Measurements from ENCODE around the gene RNF186. TPM values are rescaled to one million over a fixed set of nuclear protein-coding genes. Genes with fewer than 3 reads are reported as not detected.

RNF186 gene
- total RNA-seq, 1 donor from 2014 or later = not detected

DNA sequence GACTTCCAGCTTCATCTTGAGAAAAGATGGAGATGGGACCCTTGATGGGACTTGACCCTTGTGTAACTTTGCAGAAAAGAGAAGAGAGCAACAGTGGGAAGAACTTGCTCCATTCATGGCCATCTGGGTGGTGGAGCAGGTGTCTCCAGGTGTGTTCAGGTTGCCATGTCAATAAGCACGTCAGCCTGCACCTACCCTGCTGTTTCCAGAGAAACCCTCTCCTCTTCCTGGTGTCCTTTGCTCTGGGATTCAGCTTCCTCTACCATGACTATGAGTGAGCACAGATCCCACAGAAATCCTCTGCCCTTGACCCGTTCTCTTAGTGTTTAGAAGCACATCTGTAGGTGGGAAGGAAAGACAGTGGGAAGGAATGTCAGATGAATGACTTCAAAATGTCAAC, 45.3 kb upstream of the RNF186 start:
- no peaks in the 10 kb centered on the region for H3K4me1 Mint-ChIP-seq (ENCODE audit: low read depth)
- H3K27me3 Mint-ChIP-seq = peaks cover 19% of the 10 kb centered on the region
- TF ChIP-seq, protein P1, sequence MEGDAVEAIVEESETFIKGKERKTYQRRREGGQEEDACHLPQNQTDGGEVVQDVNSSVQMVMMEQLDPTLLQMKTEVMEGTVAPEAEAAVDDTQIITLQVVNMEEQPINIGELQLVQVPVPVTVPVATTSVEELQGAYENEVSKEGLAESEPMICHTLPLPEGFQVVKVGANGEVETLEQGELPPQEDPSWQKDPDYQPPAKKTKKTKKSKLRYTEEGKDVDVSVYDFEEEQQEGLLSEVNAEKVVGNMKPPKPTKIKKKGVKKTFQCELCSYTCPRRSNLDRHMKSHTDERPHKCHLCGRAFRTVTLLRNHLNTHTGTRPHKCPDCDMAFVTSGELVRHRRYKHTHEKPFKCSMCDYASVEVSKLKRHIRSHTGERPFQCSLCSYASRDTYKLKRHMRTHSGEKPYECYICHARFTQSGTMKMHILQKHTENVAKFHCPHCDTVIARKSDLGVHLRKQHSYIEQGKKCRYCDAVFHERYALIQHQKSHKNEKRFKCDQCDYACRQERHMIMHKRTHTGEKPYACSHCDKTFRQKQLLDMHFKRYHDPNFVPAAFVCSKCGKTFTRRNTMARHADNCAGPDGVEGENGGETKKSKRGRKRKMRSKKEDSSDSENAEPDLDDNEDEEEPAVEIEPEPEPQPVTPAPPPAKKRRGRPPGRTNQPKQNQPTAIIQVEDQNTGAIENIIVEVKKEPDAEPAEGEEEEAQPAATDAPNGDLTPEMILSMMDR (IDR thresholded peaks at IDR 0.05; ENCODE audit: unreplicated experiment) = no peak
- peaks cover 6% of the 10 kb centered on the region for H3K9me3 Mint-ChIP-seq (ENCODE audit: low read depth)
- H3K27ac Mint-ChIP-seq = no peak overlapping the region
- no peak overlapping the region for H3K4me3 Mint-ChIP-seq (ENCODE audit: low read depth)
- H3K36me3 Mint-ChIP-seq (ENCODE audit: insufficient read depth) = no peaks in the 10 kb centered on the region
- no peak for DNase-seq (ENCODE audit: low spot score, unreplicated experiment)

DNA sequence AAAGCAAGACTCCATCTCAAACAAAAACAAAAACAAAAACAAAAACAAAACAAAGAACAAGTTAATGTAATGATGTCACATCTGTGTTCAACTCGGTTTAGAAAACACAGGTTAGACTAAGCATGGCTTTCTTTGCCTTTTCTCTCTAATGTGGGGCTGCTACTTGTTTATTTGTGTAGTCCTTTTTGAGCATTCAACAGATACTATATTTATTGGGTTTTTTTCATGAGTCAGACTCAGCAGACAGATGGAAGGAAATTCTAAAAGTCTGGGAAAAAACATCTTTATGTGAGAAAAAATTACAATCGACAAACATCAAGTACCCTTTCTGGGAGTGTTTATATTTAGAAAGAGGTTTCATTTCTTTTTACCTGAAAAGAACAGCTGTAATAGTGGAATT, 44.8 kb upstream of the RNF186 start:
- H3K36me3 Mint-ChIP-seq (ENCODE audit: insufficient read depth) = no peaks in the 10 kb centered on the region
- H3K9me3 Mint-ChIP-seq (ENCODE audit: low read depth) = peaks cover 6% of the 10 kb centered on the region
- DNase-seq (ENCODE audit: low spot score, unreplicated experiment) = no peak
- TF ChIP-seq, protein P1 (IDR thresholded peaks at IDR 0.05; ENCODE audit: unreplicated experiment) = no peak
- H3K4me1 Mint-ChIP-seq (ENCODE audit: low read depth) = no peaks in the 10 kb centered on the region
- H3K27me3 Mint-ChIP-seq = peaks cover 19% of the 10 kb centered on the region
- no peak overlapping the region for H3K27ac Mint-ChIP-seq
- no peak overlapping the region for H3K4me3 Mint-ChIP-seq (ENCODE audit: low read depth)

DNA sequence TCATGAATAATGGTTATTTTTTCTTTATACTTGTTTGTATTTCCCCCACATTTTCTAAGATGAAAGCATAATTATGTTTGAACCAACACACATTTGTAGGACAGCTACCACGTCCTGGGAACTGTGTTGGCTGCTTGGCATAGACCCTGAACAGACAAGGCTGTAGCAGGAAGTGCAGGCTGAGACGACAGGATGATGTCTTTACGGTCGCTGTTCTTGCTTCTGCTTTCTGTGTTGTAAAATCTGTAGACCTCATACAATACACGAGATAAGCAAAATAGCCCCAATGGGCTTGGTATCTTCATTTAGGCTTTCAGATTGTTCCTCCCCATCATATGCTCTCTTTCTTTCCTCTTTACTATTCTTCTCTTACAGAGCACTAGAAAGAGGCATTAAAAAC, 43.8 kb upstream of the RNF186 start:
- Mint-ChIP-seq H3K27me3 (peaks cover 19% of the 10 kb centered on the region), H3K4me3 (ENCODE audit: low read depth) (no peak overlapping the region), H3K4me1 (ENCODE audit: low read depth) (no peaks in the 10 kb centered on the region), H3K27ac (no peak overlapping the region), H3K9me3 (ENCODE audit: low read depth) (peaks cover 6% of the 10 kb centered on the region), H3K36me3 (ENCODE audit: insufficient read depth) (no peaks in the 10 kb centered on the region)
- DNase-seq (ENCODE audit: low spot score, unreplicated experiment) = no peak
- TF ChIP-seq, protein P1 (IDR thresholded peaks at IDR 0.05; ENCODE audit: unreplicated experiment) = no peak

DNA sequence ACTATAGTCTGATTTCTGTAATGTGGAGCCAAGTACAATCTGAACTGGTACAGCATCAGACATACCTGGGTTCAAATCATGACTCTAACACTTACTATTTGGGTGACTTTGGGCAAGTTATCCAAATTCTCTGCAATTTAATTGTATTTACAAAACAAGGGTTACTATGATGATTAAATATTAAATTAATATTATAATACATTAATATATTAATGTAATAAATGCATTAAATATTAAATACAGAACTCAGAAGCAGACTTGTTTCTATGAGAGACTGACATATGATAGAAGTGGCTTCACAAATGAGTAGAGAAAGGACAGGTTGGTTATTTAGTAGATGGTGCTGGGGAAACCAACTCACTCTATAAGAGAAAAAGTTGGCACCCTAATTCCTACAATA, 39.8 kb upstream of the RNF186 start:
- TF ChIP-seq, protein P1 (IDR thresholded peaks at IDR 0.05; ENCODE audit: unreplicated experiment) = no peak
- Mint-ChIP-seq H3K4me3 (ENCODE audit: low read depth) (no peak overlapping the region), H3K36me3 (ENCODE audit: insufficient read depth) (no peaks in the 10 kb centered on the region), H3K4me1 (ENCODE audit: low read depth) (no peaks in the 10 kb centered on the region), H3K27ac (no peak overlapping the region), H3K9me3 (ENCODE audit: low read depth) (no peaks in the 10 kb centered on the region), H3K27me3 (peaks cover 9% of the 10 kb centered on the region)
- DNase-seq (ENCODE audit: low spot score, unreplicated experiment) = no peak

DNA sequence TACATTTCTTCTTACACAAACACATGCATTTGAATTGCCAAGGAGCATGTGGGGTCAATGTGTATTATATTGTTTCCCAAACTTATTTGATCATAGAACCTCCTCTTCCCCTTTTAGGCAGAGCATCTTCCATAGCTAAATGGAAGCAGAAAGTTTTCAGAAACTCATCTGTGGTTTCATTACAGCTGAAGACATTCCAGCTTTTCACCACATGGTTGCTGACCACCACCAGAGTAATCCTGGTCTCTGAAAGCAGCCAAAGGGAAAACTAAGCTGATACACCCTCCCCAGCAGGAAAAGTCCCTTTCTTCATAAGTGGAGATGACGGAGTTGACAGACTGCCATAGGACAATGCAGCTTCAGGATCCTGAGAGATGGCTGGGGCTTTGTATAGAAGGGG, 37.0 kb upstream of the RNF186 start:
- TF ChIP-seq, protein P1 (IDR thresholded peaks at IDR 0.05; ENCODE audit: unreplicated experiment) = no peak
- H3K4me1 Mint-ChIP-seq (ENCODE audit: low read depth) = no peaks in the 10 kb centered on the region

More for the DNA sequence above, 37.0 kb upstream of the RNF186 start:
- Mint-ChIP-seq H3K9me3 (ENCODE audit: low read depth) (no peaks in the 10 kb centered on the region), H3K27ac (no peak overlapping the region), H3K36me3 (ENCODE audit: insufficient read depth) (no peaks in the 10 kb centered on the region), H3K4me3 (ENCODE audit: low read depth) (no peak overlapping the region), H3K27me3 (peaks cover 3% of the 10 kb centered on the region)
- no peak for DNase-seq (ENCODE audit: low spot score, unreplicated experiment)

Measured in progenitor cell of endocrine pancreas (in vitro differentiated cells).